Peyer's patch (tissue), 4 donors: ENCODE results near the gene ATP6V0D1. TPM values are rescaled to one million over a fixed set of nuclear protein-coding genes. Genes with fewer than 3 reads are reported as not detected.
A peak's percentile ranks its signal among the peaks of the same experiment; 100 is the strongest.

Experiments used
- DNase-seq, 3 donors: peaks; one replicate each; pipeline ENCODE4 v3.0.0-alpha.2; 2017 to 2019
- H3K27ac ChIP-seq, 4 donors: fragments of 200-600 bp; sonication (generic); one replicate each; pipeline ENCODE4 v1.5.1; 2016 to 2019
- H3K27me3 ChIP-seq, 2 donors: fragments of 200-600 bp; sonication (generic); one replicate each; pipeline ENCODE4 v1.5.1; 2019
- H3K36me3 ChIP-seq, 3 donors: fragments of 200-600 bp; sonication (generic); one replicate each; pipeline ENCODE4 v1.5.1; 2016 to 2019
- H3K4me1 ChIP-seq, 4 donors: fragments of 200-600 bp; sonication (generic); one replicate each; pipeline ENCODE4 v1.5.1; 2016 to 2019
- H3K4me3 ChIP-seq, 4 donors: fragments of 200-600 bp; sonication (generic); 1 replicate in 3 of 4; 2 replicates in 1 of 4; pipeline ENCODE4 v1.5.1; 2016 to 2019; ENCODE audit warnings: mild to moderate bottlenecking in 1 of 4
- H3K9me3 ChIP-seq, 4 donors: fragments of 200-600 bp; sonication (generic); one replicate each; pipeline ENCODE4 v1.5.1; 2016 to 2019; ENCODE audit warnings: mild to moderate bottlenecking in 1 of 4
- CTCF ChIP-seq, 6 experiments: fragments of 450-650 bp in 4 of 6; fragments of 200-600 bp in 2 of 6; sonication (generic) in 1 of 6; IDR thresholded peaks; one replicate each; pipeline ENCODE4 v1.5.1; 2017 to 2019; ENCODE audit warnings: antibody characterized with exemption in 6 of 6, mild to moderate bottlenecking in 3 of 6, moderate library complexity in 1 of 6
- POLR2A ChIP-seq, 2 donors: fragments of 450-650 bp; IDR thresholded peaks; one replicate each; pipeline ENCODE4 v1.5.1; 2017; ENCODE audit warnings: antibody characterized with exemption in 2 of 2, mild to moderate bottlenecking in 2 of 2, moderate library complexity in 2 of 2
- total RNA-seq, 4 donors: library from RNA; depleted of rRNA; stranded (reverse); fragments of >200 nt; gene quantifications; one replicate each; pipeline ENCODE4 v1.1.0, GENCODE V29; 2016

ATP6V0D1 gene
- total RNA-seq, 4 donors from 2014 or later, result 131 to 223 (median 202) TPM

GRCh38 chr16:67428146-67428731 lies 52.7 kb downstream of the ATP6V0D1 start:
- no peaks in the 10 kb centered on the region for H3K9me3 ChIP-seq
- peak; percentile 57 to 88 (median 86) for DNase-seq
- peak in 1 of 2 donors; percentile 19 for TF ChIP-seq POLR2A (IDR thresholded peaks at IDR 0.05)
- peak; percentile 26 to 95 (median 84) for TF ChIP-seq CTCF (IDR thresholded peaks at IDR 0.05)
- H3K4me1 ChIP-seq, result peaks cover 0 to 21% (median 13%) of the 10 kb centered on the region in 4 donors
- no peaks in the 10 kb centered on the region for H3K27me3 ChIP-seq
- no peaks in the 10 kb centered on the region for H3K36me3 ChIP-seq
- H3K4me3 ChIP-seq, result no peak overlapping the region
- H3K27ac ChIP-seq, result peak overlapping the region in 3 of 4 donors; percentile 80 to 99 (median 93)

GRCh38 chr16:67426950-67427349 lies 54.0 kb downstream of the ATP6V0D1 start:
- TF ChIP-seq POLR2A (IDR thresholded peaks at IDR 0.05) (no peak), CTCF (IDR thresholded peaks at IDR 0.05) (no peak)
- H3K36me3 ChIP-seq, result no peaks in the 10 kb centered on the region
- H3K27ac ChIP-seq, result no peak overlapping the region
- no peaks in the 10 kb centered on the region for H3K9me3 ChIP-seq
- no peaks in the 10 kb centered on the region for H3K27me3 ChIP-seq
- no peak overlapping the region for H3K4me3 ChIP-seq
- no peak for DNase-seq
- H3K4me1 ChIP-seq, result peaks cover 0 to 18% (median 11%) of the 10 kb centered on the region in 4 donors

GRCh38 chr16:67426022-67426421 lies 54.9 kb downstream of the ATP6V0D1 start:
- H3K4me3 ChIP-seq, result no peak overlapping the region
- H3K27ac ChIP-seq, result no peak overlapping the region
- peaks cover 0 to 11% (median 7%) of the 10 kb centered on the region in 4 donors for H3K4me1 ChIP-seq
- H3K27me3 ChIP-seq, result no peaks in the 10 kb centered on the region
- no peaks in the 10 kb centered on the region for H3K36me3 ChIP-seq
- TF ChIP-seq CTCF (IDR thresholded peaks at IDR 0.05) (no peak), POLR2A (IDR thresholded peaks at IDR 0.05) (no peak)
- no peak for DNase-seq
- no peaks in the 10 kb centered on the region for H3K9me3 ChIP-seq

- no peak overlapping the region for H3K27ac ChIP-seq
- H3K4me1 ChIP-seq, result peaks cover 0 to 11% (median 6%) of the 10 kb centered on the region in 4 donors
- H3K27me3 ChIP-seq, result no peaks in the 10 kb centered on the region
These were observed 55.4 kb downstream of the ATP6V0D1 start for GRCh38 chr16:67425580-67425979.

GRCh38 chr16:67425061-67425460 lies 55.9 kb downstream of the ATP6V0D1 start:
- no peaks in the 10 kb centered on the region for H3K27me3 ChIP-seq
- peaks cover 0 to 11% (median 4%) of the 10 kb centered on the region in 4 donors for H3K4me1 ChIP-seq
- TF ChIP-seq CTCF (IDR thresholded peaks at IDR 0.05) (no peak), POLR2A (IDR thresholded peaks at IDR 0.05) (no peak)
- no peak overlapping the region for H3K27ac ChIP-seq
- H3K4me3 ChIP-seq, result no peak overlapping the region
- H3K9me3 ChIP-seq, result no peaks in the 10 kb centered on the region
- no peaks in the 10 kb centered on the region for H3K36me3 ChIP-seq
- no peak for DNase-seq

More at GRCh38 chr16:67425580-67425979, 55.4 kb downstream of the ATP6V0D1 start:
- no peak for DNase-seq
- no peaks in the 10 kb centered on the region for H3K9me3 ChIP-seq
- H3K4me3 ChIP-seq, result no peak overlapping the region
- no peaks in the 10 kb centered on the region for H3K36me3 ChIP-seq
- TF ChIP-seq CTCF (IDR thresholded peaks at IDR 0.05) (no peak), POLR2A (IDR thresholded peaks at IDR 0.05) (no peak)
